Osteoblast (primary cell): ENCODE measurements around the gene DSCAML1. TPM values are rescaled to one million over a fixed set of nuclear protein-coding genes. Genes with fewer than 3 reads are reported as not detected.

ENCODE experiments used
- DNase-seq: peaks from one replicate; pipeline ENCODE4 v3.0.0; 2011; ENCODE audit warnings: low spot score, mixed read lengths; ENCODE audit not compliant: insufficient read length; ENCODE audit errors: missing footprints
- H2AFZ ChIP-seq: 2 replicates; pipeline ENCODE4 v1.6.0; 2011; ENCODE audit warnings: mild to moderate bottlenecking, low read length
- H3K27ac ChIP-seq: 2 replicates; pipeline ENCODE4 v1.5.1; 2011; ENCODE audit warnings: mild to moderate bottlenecking, low read depth, low read length, moderate library complexity
- H3K27me3 ChIP-seq: 2 replicates; pipeline ENCODE4 v1.6.0; 2012; ENCODE audit warnings: mild to moderate bottlenecking, control low read depth, inconsistent platforms, low read length, moderate library complexity; ENCODE audit not compliant: insufficient read depth
- H3K36me3 ChIP-seq: 2 replicates; pipeline ENCODE4 v1.5.1; 2011; ENCODE audit warnings: mild to moderate bottlenecking, low read length, control low read depth, moderate library complexity; ENCODE audit not compliant: insufficient read depth
- H3K4me1 ChIP-seq: 2 replicates; pipeline ENCODE4 v1.5.1; 2011; ENCODE audit warnings: mild to moderate bottlenecking, low read length, control low read depth, moderate library complexity; ENCODE audit not compliant: insufficient read depth
- H3K4me2 ChIP-seq: 2 replicates; pipeline ENCODE4 v1.6.0; 2011; ENCODE audit warnings: mild to moderate bottlenecking, low read length; ENCODE audit not compliant: insufficient read depth
- H3K4me3 ChIP-seq: fragments of 200-600 bp; sonication (generic); 3 replicates; pipeline ENCODE4 v1.5.1; 2012; ENCODE audit warnings: mild to moderate bottlenecking, low read length, inconsistent platforms; ENCODE audit not compliant: insufficient read depth
- H3K79me2 ChIP-seq: 2 replicates; pipeline ENCODE4 v1.6.0; 2012; ENCODE audit warnings: mild to moderate bottlenecking, low read length, control low read depth, inconsistent platforms; ENCODE audit not compliant: insufficient read depth
- H3K9me3 ChIP-seq: 2 replicates; pipeline ENCODE4 v1.5.1; 2011; ENCODE audit warnings: low read depth, low read length, control low read depth
- H4K20me1 ChIP-seq: 2 replicates; pipeline ENCODE4 v1.6.0; 2012; ENCODE audit warnings: mild to moderate bottlenecking, low read length, control low read depth; ENCODE audit not compliant: insufficient read depth
- CTCF ChIP-seq: IDR thresholded peaks from 2 replicates; pipeline ENCODE4 v1.5.1; 2011; ENCODE audit warnings: mild to moderate bottlenecking, low read depth, low read length, moderate library complexity; ENCODE audit errors: extremely low read depth
- total RNA-seq: library from RNA; depleted of rRNA; stranded (reverse); fragments of >200 nt; gene quantifications from 2 replicates; pipeline ENCODE4 v1.2.3, GENCODE V29; 2012

Gene DSCAML1
- total RNA-seq, 1 donor, result not detected

- no peak overlapping the region for H3K4me3 ChIP-seq
- peaks cover 5% of the 10 kb centered on the region for H3K27me3 ChIP-seq
- H3K79me2 ChIP-seq, result no peaks in the 10 kb centered on the region
Measured at GRCh38 chr11:117835576-117835975, 38.6 kb upstream of the DSCAML1 start.

GRCh38 chr11:117834838-117835443 lies 37.9 kb upstream of the DSCAML1 start:
- H3K27me3 ChIP-seq, result peaks cover 10% of the 10 kb centered on the region
- no peaks in the 10 kb centered on the region for H3K9me3 ChIP-seq
- no peak overlapping the region for H3K27ac ChIP-seq
- peak; percentile 13 for DNase-seq
- TF ChIP-seq CTCF, result no peak
- H2AFZ ChIP-seq, result no peak overlapping the region
- H3K4me2 ChIP-seq, result no peak overlapping the region
- H4K20me1 ChIP-seq, result no peaks in the 10 kb centered on the region
- H3K79me2 ChIP-seq, result no peaks in the 10 kb centered on the region
- H3K36me3 ChIP-seq, result no peaks in the 10 kb centered on the region
- no peak overlapping the region for H3K4me3 ChIP-seq
- H3K4me1 ChIP-seq, result no peaks in the 10 kb centered on the region

More at GRCh38 chr11:117835576-117835975, 38.6 kb upstream of the DSCAML1 start:
- Histone ChIP-seq H3K36me3 (no peaks in the 10 kb centered on the region), H3K27ac (no peak overlapping the region), H3K4me1 (no peaks in the 10 kb centered on the region), H2AFZ (no peak overlapping the region), H4K20me1 (no peaks in the 10 kb centered on the region), H3K9me3 (no peaks in the 10 kb centered on the region), H3K4me2 (no peak overlapping the region)
- DNase-seq, result no peak
- TF ChIP-seq CTCF, result no peak

- Histone ChIP-seq H4K20me1 (no peaks in the 10 kb centered on the region), H3K36me3 (no peaks in the 10 kb centered on the region), H3K79me2 (no peaks in the 10 kb centered on the region), H3K4me1 (no peaks in the 10 kb centered on the region), H3K9me3 (no peaks in the 10 kb centered on the region), H3K4me2 (no peak overlapping the region), H3K27ac (no peak overlapping the region), H3K27me3 (peaks cover 11% of the 10 kb centered on the region), H3K4me3 (no peak overlapping the region), H2AFZ (no peak overlapping the region)
- no peak for TF ChIP-seq CTCF
- DNase-seq, result no peak
Measured at GRCh38 chr11:117834068-117834810, 37.2 kb upstream of the DSCAML1 start.

- Histone ChIP-seq H3K27ac (no peak overlapping the region), H3K4me2 (no peak overlapping the region), H3K79me2 (no peaks in the 10 kb centered on the region), H3K27me3 (peaks cover 11% of the 10 kb centered on the region), H3K36me3 (no peaks in the 10 kb centered on the region), H2AFZ (no peak overlapping the region), H3K4me1 (no peaks in the 10 kb centered on the region), H3K9me3 (no peaks in the 10 kb centered on the region), H3K4me3 (no peak overlapping the region), H4K20me1 (no peaks in the 10 kb centered on the region)
- no peak for TF ChIP-seq CTCF
- DNase-seq, result peak; percentile 4
Measured at GRCh38 chr11:117833401-117833891, 36.4 kb upstream of the DSCAML1 start.
